Stimulated activated CD4-positive, alpha-beta T cell treated with anti-CD3 and anti-CD28 coated beads, Interleukin-4, amount 100 ng/mL, for 24 hours (primary cell): Measurements from ENCODE around the gene SCAANT1.

ENCODE experiments used
- DNase-seq: peaks from one replicate; pipeline ENCODE4 v3.0.0-alpha.2; 2020

The SCAANT1 gene

DNA sequence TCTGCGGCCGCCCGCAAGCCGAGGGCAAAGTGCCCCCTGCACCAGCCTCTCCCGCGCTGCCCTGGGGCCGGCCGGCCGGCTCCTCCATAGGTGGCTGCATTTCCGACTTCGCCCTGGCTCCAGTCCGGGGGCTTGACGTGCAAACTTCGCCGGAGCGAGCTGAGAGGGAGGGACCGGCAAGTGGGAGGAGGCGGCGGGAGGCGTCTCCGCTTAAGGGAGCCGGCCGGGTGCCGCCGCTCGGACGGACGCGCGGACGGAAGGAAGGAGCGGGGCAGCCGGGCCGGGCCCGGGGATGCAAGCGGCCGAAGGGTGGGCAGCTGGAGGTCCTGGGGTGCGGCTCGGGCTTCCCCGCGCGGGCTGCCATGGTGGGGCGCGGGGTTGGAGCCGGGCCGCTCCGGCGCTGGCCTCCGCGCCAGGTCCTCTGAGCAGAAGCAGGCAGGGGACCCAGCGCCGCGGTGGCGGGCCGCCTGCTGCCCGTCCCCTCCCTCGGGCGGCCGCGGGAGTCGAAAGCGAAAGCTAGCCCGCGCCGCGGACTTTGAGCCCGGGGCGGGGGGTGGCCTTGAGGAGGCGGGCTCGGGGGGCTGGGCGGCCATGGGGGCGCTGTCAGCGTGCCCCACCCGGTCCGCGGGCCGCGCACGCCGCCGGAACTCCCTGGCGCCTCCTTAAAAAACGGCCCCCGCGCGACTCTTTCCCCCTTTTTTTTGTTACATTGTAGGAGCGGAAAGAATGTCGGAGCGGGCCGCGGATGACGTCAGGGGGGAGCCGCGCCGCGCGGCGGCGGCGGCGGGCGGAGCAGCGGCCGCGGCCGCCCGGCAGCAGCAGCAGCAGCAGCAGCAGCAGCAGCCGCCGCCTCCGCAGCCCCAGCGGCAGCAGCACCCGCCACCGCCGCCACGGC, at the start of gene SCAANT1:
TSS of gene SCAANT1 (minus strand) at position 511 of the 895 bp plus-strand sequence.
- DNase-seq = peak; percentile 85

DNA sequence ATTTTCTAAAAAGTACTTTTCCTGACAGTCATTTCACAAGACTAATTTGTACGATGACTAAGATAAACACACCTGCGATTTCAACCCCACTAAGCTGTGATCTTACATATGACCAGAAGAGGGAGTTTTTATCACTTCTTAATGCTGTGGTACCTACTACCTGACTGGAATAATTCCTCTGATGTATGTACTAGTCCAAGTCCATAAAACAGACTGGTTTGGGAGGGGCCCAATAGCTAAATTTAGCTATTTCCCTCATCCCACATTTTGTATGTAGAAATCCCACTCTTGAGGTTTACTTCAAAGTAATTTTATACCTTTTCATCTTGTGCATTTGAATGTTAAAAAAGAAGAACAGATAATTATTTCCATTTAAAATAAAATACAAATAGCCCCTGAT, 49.7 kb upstream of the SCAANT1 start:
- DNase-seq = no peak

DNA sequence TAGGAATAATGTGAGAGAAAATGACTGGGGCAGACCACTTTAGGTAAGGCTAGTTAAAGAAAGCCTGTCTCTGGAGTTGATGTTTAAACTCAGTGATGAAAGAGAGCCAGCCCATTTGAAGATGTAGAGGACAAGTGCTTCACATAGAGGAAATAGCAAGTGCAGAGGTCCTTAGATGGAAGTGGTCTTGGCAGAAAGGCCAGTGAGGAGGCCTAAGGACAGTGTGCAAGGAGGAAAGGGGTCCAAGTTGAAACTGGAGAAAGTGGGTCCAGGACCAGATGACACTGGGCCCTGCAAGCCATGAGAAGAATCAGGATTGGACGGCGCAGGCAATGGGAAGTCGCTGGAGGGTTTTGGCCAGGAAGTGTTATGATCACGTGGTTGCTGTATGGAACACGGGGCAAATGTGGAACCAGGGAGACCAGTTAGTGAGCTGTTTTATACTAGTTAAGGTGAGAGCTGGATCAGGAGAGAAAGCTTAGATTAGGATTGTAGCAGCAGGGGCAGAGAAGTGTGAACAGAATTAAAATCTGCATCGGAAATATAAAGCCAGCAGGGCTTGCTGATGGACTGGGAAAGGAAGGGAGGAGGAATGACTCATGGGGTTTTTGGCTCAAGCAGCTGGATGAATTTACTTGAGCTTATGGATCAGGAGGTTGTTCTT, 48.0 kb upstream of the SCAANT1 start:
- no peak for DNase-seq

DNA sequence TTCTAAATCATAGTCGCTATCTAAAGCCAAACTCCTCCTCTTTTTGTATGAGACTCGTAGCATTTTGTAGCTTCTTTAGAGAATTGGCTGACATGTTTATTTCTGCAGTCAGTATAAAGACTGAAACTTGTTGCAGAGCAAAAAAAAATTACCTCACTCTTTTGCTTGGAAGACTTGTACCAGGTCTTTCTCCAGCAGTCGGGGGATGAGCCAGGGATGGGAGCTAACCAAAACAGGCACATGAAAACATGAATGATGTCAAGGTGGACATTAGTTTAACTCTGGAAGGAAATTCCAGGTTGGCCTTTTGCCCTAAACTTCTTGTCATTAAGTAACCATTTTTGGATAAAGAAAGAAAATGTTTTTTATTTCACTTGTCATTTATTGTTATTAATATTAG, 47.0 kb upstream of the SCAANT1 start:
- no peak for DNase-seq

DNA sequence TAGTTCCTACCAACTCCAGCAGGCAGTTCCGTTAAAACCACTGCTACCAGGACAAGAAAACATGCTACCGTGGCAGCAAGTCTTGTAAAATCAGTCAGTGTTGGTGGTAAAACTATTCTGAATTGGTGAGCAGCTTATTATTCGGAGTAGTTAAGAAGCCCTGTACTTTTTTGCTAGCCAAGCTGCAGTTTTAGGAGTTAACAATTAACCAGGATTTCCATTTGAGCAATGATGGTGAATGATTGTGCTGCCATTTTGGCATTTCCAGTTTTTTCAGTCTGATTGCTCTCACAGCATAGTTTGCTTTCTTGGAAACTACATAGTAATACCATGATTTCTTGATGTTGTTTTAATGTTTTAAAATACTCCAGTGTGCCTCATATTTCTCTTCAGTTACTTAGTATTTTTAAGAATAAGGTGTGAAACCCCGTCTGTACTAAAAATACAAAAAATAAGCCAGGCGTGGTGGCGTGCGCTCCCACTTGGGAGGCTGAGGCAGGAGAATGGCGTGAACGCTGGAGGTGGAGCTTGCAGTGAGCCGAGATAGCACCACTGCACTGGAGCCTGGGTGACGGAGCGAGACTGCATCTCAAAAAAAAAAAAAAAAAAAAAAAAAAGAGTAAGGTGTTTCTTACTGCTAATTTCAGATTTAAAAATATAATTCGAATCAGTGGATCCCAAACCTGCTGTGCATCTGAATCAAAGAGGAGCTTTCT, 43.8 kb upstream of the SCAANT1 start:
- DNase-seq = no peak

DNA sequence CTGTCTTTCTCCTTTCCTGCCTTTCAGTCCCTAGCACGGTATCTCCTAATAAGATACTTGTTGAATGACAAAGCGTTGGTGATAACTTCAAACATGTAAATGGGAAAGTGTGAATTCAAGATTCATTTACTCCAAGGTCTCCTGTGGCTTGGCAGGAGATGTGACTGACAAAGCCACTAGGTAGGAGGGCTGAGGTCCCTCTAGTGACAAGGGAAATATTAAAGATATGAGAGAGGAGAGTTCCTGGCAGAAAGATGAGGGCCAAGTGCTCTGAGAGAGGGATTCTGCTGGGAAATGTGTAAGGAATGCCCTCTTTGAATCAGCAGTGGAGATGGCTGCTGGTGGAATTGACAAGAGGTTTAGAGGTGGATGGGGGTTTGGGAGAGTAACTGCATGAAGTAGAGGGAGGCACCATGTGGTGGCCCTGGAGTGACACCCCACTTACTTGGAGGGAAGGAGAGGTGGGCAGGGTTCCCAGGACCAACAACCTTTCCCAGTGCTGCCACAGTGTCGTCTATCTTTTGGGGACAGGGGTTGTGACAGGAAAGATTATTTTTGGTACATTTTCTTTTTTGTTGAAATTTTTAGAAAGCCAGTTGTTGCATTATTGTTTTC, 43.0 kb upstream of the SCAANT1 start:
- DNase-seq = no peak

DNA sequence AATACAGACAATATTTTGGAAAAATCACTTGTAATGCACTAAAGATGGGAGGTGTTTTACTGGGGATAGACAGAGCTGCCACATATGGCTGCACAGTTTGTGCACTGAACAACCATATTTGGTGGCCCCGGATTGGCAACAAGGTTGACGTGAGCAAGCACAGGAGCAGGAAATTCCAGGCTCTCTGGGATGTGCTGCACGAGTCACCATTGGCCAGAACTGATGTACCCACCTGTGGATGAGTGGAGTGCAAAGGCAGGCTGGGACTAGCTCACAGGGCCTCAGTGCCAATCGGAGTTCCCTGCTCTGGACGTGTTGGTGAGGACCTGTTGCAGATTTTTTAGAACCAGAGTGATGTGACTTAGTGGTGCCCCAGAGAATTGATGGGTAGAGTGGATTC, 42.0 kb upstream of the SCAANT1 start:
- DNase-seq = no peak

DNA sequence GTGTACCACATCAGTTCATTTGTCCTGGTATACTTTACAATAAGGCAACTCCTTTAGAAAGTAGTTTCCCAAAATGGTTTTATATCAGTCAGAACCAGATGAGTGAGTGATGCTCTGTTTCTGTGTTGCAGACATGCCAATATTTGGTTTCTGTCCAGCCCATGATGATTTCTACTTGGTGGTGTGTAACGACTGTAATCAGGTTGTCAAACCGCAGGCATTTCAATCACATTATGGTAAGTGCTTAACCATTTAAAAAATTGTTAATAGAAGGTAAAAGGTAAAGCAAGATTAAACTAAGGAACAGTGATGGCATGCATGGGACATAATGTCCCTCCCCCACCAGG, 40.0 kb upstream of the SCAANT1 start:
- DNase-seq = no peak

DNA sequence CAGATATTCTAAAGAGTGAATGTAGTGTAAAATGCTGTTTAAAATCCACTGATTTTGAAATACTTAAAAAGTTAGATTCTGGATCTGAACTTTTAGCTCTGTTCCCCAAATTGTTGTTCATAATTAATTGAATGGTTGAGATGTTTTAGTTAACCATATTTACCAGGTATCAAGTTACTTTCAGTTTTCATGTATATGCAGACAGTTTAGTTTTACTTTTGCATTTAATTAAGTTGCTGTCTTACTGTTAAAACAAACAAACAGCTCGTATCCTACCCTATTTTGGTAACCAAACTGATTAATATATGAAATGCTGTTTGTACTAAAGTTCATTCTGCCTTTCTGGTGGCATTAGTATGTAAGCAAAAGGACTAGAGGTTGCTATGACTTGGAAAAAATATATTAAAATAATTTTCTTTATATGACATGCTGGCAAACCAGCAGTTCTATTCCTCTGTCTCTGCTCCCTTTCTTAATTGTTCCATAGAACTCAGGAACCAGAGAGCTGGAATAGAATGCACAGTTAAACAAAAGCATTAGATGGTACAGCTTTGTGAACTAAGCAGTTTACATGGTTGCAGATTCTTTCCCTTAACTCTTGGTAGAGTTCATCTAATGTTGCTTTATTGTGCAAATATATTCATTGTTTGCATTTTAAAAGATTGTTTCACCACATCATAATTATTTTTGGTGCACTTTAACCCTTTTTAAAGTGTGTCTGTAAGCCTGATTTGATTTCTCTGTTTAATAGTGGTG, 39.5 kb upstream of the SCAANT1 start:
- no peak for DNase-seq

DNA sequence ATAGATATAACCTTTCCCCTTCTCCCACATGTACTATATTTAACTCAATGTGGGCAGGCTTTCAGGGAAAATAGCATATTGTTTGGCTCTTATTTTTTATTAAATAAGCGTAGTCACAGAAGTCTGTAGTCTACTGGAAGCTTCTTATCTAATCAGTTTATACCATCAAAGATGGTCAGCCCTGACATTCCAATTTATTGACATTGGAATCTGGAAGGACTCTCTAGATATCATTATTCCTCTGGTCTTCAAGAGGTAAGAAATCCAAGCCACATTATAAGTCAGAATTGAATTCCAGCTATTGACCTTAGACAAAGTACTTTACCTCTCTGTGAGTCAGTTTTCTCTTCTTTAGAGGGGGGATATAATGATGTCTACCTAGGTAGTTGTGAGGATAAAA, 38.5 kb upstream of the SCAANT1 start:
- no peak for DNase-seq

DNA sequence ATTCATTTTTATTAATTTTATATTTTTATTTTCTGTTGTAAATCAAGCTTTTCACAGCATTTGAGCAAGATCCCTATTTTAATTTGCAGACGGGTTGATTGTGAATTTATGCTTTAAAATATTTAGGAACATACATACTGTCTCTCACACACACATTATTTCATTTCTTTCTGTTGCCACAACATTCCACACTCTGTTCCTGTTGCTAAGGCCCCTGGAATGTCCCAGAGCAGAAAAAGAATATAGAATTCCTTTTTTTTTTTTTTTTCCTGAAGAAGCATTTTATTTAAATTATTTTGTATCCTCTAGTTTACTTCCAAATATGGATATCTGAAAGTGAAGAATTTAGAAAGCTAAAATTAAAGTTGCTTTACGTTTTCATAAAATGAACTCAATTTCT, 36.8 kb upstream of the SCAANT1 start:
- DNase-seq = no peak

DNA sequence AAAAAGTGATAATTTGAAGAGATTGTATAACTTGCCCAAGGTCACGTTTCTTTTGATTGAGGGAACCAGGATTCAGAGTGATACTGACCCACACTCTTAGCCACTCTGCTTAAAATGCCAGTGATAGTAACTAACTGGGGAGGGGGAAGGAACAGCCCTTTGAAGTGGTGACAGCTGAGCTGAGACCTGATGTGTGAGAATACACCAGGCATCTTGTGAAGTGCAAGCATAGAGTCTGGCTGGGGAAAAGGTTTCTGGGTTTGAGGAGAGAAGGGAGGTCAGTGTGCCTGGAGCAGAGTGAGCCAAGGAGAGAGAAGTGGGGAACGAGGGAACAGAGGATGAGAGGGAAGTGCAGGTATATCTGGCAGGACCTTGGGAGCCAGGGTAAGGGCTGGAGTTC, 35.4 kb upstream of the SCAANT1 start:
- no peak for DNase-seq

DNA sequence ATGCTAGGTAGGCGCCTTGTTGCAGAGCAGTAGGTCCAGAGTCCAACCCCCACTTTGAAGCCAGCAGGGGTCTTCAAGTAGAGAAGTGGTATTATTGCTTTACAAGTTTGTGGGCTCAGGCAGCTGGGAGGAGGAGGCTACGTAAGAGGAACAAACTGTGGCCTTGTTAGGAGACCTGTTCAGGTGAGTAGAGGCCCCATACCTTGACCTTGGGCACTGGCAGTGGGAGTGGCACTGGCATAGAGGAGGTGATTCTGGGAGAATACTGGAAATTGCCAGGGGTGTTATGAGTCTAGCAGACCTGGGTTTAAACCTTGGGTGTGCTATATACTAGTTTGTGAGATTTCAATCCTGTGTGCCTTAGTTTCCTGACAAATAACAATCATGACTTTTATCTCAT, 34.6 kb upstream of the SCAANT1 start:
- no peak for DNase-seq

DNA sequence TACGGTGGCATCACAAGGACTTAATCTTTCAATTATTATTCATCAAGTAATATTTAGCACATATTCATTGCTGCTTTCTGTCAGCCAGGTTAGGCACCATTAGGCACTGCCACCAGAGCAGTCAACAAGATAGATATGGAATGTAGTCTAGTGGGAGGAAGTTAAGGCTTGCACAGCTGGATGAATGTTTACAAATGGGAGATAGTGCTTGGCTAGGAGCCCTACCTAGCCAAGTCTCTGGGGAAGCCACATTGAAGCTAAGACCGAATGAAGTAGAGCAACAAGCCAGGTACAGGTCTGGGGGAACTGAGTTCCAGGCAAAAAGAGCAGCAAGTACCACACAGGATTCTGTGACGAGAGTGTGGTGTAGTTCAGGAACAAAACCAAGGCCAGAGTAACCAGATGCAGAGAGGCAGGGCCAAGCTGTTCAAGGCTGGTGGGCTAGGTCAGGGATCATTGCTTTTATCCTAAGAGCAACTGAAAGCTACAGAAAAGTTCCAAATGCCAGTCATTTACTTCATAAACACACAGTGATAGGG, 33.4 kb upstream of the SCAANT1 start:
- no peak for DNase-seq

DNA sequence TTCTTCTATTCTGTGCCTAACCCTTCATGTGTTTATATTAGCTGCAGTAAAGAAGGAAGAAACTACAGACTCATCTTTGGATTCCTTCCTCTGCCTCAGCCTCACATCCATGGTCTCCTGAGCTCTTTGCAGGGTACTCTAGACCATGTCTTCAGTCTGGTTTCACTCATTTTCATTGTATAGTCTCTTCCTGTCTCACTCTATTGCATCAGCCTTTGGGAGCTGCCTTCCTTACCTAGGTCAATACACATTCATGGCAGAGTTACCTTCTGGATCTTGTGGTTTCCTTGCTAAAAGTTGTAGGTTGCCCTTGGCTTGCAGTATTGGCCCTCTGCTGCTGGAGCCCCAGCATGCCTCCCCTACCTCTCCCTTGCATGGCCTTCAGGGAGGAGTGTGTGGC, 31.5 kb upstream of the SCAANT1 start:
- DNase-seq = no peak

DNA sequence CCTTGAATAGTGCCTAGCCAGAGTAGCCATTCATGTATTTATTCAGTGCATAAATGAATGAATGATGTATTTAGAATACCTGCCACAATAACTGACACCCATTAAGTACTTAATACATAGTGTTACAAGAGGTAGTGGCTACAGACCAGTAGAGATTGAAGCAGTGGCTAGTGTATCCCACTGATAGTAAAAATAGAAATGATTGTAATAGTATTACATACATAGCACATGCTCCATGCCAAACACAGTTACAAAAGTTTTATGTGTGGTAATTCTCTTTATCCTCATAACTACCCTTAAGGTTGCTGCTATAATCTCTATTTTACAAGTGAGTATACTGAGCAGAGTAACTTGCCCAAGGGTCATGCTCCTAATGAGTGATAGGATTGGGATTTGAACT, 30.3 kb upstream of the SCAANT1 start:
- no peak for DNase-seq

DNA sequence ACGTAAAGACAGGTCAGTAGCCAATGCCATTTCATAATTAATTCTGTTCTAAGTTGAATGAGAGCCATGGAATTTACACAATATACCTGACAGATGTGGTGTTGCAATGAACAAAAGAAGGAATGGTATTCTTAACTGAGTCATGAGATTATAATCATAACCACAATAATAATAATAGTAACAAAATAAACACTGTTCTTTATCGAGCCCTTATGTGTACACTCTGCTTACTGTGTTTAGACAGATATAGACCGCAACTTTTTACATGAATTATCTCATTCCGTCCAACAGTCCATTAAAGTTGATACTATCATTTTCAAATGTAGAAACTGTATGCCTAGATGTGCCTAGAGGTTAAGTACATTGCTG, 28.2 kb upstream of the SCAANT1 start:
- no peak for DNase-seq

DNA sequence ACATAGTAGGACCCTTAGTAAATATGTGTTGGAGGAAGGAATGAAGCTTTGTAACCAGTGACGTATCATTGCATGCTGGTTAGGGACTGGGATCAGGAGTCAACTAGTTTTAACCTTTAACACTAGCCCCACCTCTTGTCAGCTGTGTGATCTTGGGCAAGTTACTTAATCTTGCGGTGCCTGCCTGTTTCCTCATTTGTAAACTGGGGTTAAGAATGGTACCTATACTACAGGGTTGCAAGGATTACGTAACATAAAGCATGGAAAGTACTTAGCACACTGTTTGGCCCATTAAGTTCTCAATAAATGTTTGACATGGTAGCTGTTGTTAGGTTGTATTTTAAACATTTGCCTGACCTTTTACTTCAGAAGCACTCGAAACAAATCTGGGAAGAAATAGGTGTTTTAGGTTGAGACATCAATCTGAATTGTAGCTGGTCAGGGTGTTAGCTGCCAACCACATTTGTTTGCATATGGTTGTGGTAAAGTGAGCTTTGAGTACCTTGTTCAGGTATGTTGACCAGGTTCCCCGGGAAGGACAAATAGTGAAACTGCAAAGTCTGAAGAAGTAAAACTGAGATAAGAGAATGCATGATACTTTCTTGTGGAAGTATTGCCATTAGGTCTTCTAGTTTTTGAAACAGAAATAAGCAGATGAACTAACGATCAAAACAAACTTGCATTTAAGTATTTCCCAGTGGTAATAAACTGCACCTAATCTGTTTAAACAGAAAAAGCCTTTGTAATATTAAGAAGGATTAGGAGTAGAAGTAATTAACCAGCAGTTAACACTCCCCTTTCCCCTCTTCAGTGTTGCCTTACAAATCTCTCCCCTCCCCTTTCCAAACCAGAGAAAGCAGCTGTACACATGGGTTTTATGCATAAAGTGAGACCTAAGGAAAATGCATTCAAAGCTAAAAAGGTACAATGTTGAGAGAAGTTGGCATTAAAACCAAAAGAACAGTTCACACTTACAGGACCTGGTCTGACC, 25.8 kb upstream of the SCAANT1 start:
- DNase-seq = no peak

DNA sequence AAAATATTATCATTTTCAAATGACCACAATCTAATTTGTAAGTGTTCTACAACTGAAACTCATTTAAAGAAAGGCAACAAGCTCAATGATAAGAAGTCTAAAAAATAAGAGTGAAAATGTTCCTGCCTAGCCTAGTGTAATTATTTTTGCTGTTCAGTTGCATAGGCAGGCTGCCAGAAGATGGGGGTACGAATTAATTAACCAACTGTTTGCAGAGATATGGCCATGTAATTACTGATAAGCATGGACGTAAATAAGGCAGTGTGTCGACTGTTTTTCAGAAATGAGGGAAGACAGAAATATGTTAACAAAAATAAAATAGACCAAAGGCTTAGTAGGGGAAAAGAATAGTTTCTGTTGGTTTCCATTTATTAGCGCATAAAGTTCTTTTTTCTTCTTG, 24.7 kb upstream of the SCAANT1 start:
- no peak for DNase-seq

DNA sequence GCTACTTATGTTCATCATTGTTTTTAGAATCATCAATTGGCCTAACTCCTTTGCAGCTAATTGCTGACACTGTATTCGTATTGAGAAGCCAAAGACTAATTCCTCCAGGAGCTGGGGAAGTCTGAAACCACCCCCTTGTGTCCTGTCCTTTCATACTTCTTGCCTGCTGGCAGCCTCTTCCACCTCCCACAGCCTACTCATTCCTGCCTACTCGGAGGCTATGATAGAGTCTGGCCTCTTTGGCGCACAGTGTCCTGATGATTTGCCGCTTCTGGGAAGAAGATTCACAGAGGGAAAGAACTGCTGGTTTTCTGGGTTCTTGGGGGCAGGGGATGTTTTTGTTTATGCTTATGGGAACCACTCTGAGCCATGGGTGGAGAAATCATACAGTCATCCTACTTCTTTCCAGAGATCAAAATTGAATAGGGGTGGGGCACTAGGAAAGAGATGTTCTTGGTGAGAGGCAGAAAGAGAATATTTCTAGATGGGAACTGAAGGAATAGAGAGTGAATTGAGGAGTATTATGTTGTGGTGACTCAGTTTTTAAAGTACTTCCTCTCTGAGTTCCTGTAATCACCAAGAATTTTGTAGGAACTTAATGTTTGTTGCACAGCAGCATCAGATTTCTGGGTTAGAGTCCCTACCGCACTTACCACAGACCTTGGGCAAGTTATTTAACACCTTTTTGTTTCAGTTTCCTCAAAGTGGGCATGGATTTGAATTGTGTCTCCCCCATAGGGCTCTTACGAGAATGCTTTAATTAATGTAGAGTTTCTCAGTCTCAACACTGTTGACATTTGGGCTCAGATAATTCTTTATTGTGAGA, 22.1 kb upstream of the SCAANT1 start:
- no peak for DNase-seq
